K562 (cell line): ENCODE measurements around the gene TUBA1B. TPM values are rescaled to one million over a fixed set of nuclear protein-coding genes. Genes with fewer than 3 reads are reported as not detected.

Source experiments
- CHD2 ChIP-seq: IDR thresholded peaks from 2 replicates; pipeline ENCODE4 v1.6.1; 2011; ENCODE audit warnings: low read depth, low read length
- EGR1 ChIP-seq: fragments of 450-650 bp; conservative IDR thresholded peaks from 2 replicates; pipeline ENCODE4 v1.6.1; 2017; ENCODE audit warnings: mild to moderate bottlenecking
- EHMT2 ChIP-seq: fragments of 450-650 bp; IDR thresholded peaks from 2 replicates; pipeline ENCODE4 v1.6.1; 2018; ENCODE audit warnings: antibody characterized with exemption
- FOXJ3 ChIP-seq: sonication (generic); formaldehyde crosslinking; IDR thresholded peaks from 2 replicates; pipeline ENCODE4 v1.4.0; 2020; ENCODE audit warnings: mild to moderate bottlenecking, missing genetic modification reagents
- GTF3C2 ChIP-seq: IDR thresholded peaks from 3 replicates; pipeline ENCODE4 v1.6.1; 2011; ENCODE audit warnings: borderline replicate concordance, mild to moderate bottlenecking, moderate library complexity; ENCODE audit not compliant: insufficient read length; ENCODE audit errors: extremely low read depth
- HEY1 ChIP-seq: fragments of 250-450 bp; sonication (Bioruptor Pico); IDR thresholded peaks from 2 replicates; pipeline ENCODE4 v1.5.0; 2020; ENCODE audit warnings: mild to moderate bottlenecking, moderate library complexity, borderline replicate concordance
- KAT8 ChIP-seq: fragments of 450-650 bp; IDR thresholded peaks from 2 replicates; pipeline ENCODE4 v1.6.1; 2016; ENCODE audit warnings: low read depth, mild to moderate bottlenecking
- MEF2A ChIP-seq: IDR thresholded peaks from 2 replicates; pipeline ENCODE4 v1.6.1; 2011; ENCODE audit warnings: low read depth, mild to moderate bottlenecking, low read length, moderate library complexity; ENCODE audit not compliant: control insufficient read depth
- POLR2A ChIP-seq: fragments of 450-650 bp; conservative IDR thresholded peaks from 2 replicates; pipeline ENCODE4 v1.6.1; 2016
- RBM22 ChIP-seq: fragments of 200-400 bp; formaldehyde crosslinking; IDR thresholded peaks from 2 replicates; pipeline ENCODE4 v1.6.1; 2018; ENCODE audit warnings: low read length, low read depth; ENCODE audit not compliant: poor library complexity, severe bottlenecking
- RBM39 ChIP-seq: fragments of 200-400 bp; formaldehyde crosslinking; optimal IDR thresholded peaks from 2 replicates; pipeline ENCODE3; 2018; ENCODE audit warnings: low read depth, low read length
- SMARCB1 ChIP-seq: IDR thresholded peaks from 2 replicates; pipeline ENCODE4 v1.6.1; 2011; ENCODE audit warnings: improper control_type of control experiment, low read depth; ENCODE audit not compliant: insufficient read length
- STAT6 ChIP-seq: sonication (generic); formaldehyde crosslinking; IDR thresholded peaks from 2 replicates; pipeline ENCODE4 v1.8.1; 2023; ENCODE audit warnings: mild to moderate bottlenecking, missing genetic modification reagents
- XRCC3 ChIP-seq: fragments of 450-650 bp; IDR thresholded peaks from 2 replicates; pipeline ENCODE4 v1.6.1; 2017; ENCODE audit warnings: mild to moderate bottlenecking, moderate library complexity
- ZBTB34 ChIP-seq: fragments of 250-450 bp; sonication (Bioruptor Pico); IDR thresholded peaks from 2 replicates; pipeline ENCODE4 v1.8.0; 2021; ENCODE audit warnings: mild to moderate bottlenecking, moderate library complexity
- ZBTB5 ChIP-seq: fragments of 450-650 bp; IDR thresholded peaks from 2 replicates; pipeline ENCODE4 v1.6.1; 2017; ENCODE audit warnings: antibody characterized with exemption
- ZNF212 ChIP-seq: fragments of 450-650 bp; formaldehyde crosslinking; IDR thresholded peaks from 2 replicates; pipeline ENCODE4 v1.4.0; 2020; ENCODE audit warnings: mild to moderate bottlenecking
- ZNF274 ChIP-seq: IDR thresholded peaks from 2 replicates; pipeline ENCODE4 v1.6.1; 2011; ENCODE audit warnings: low read depth, mild to moderate bottlenecking, low read length, moderate library complexity, borderline replicate concordance
- ZNF354B ChIP-seq: fragments of 250-450 bp; sonication (Bioruptor Pico); IDR thresholded peaks from 2 replicates; pipeline ENCODE4 v1.4.0; 2020
- ZNF584 ChIP-seq: fragments of 200-800 bp; sonication (Bioruptor generic); IDR thresholded peaks from 2 replicates; pipeline ENCODE4 v1.6.1; 2016; ENCODE audit warnings: low read depth, mild to moderate bottlenecking, missing genetic modification characterization, missing compliant biosample characterization
- polyA plus RNA-seq, 8 experiments: library from polyadenylated mRNA; depleted of rRNA in 4 of 8; stranded (reverse) in 5 of 8; unstranded in 3 of 8; fragments of >200 nt; fragmentation: Nextera tagmentation in 2 of 8; fragmentation: Illumina TruSeq in 1 of 8; extraction: Ambion mirVana in 2 of 8; extraction: Trizol in 1 of 8; gene quantifications; 2 replicates each; pipeline versions ENCODE4 v1.2.1 to v1.2.3, GENCODE V29; 2011 to 2014; ENCODE audit warnings: inconsistent platforms in 1 of 8, missing spikeins in 1 of 8
- total RNA-seq, 7 experiments: library from RNA; depleted of rRNA in 6 of 7; stranded (reverse); fragments of >200 nt in 6 of 7; fragmentation: Illumina TruSeq in 2 of 7; extraction: Trizol in 2 of 7; gene quantifications; 2 replicates each; pipeline versions ENCODE4 v1.2.1 to v1.2.3, GENCODE V29; 2011 to 2021; ENCODE audit warnings: low replicate concordance in 1 of 7

The TUBA1B gene
- total and polyA plus RNA-seq, 9 of the 15 experiments (the other 6 are each of a cell fraction or from before 2014, with no cell fraction given), result 2,189 to 4,624 (median 2,628) TPM

- peak; percentile 52; the same call in 1 of the 2 replicates for TF ChIP-seq STAT6
- no peak for TF ChIP-seq ZNF354B (CRISPR knock-in tag)
- TF ChIP-seq CHD2, result peak; percentile 55; the same call in 1 of the 2 replicates
- 0 out of 2 replicates have a peak, but pooled peaks have one; percentile 69 for TF ChIP-seq ZNF584
- TF ChIP-seq EGR1, result peak; percentile 92
- no peak for TF ChIP-seq EHMT2
- TF ChIP-seq FOXJ3 (CRISPR knock-in tag), result no peak
- no peak for TF ChIP-seq XRCC3
- TF ChIP-seq KAT8, result no peak
- TF ChIP-seq SMARCB1, result peak; percentile 24
- no peak for TF ChIP-seq ZBTB34 (CRISPR knock-in tag)
- 0 out of 2 replicates have a peak, but pooled peaks have one; percentile 15 for TF ChIP-seq ZNF212 (CRISPR knock-in tag)
- TF ChIP-seq RBM39, result no peak
- peak; percentile 66; the same call in 1 of the 2 replicates for TF ChIP-seq ZNF274
- no peak for TF ChIP-seq RBM22
- TF ChIP-seq MEF2A, result 0 out of 2 replicates have a peak, but pooled peaks have one; percentile 41
- peak; percentile 46; the same call in 1 of the 2 replicates for TF ChIP-seq POLR2A
- peak; percentile 67; the same call in 1 of the 2 replicates for TF ChIP-seq HEY1 (CRISPR knock-in tag)
- TF ChIP-seq GTF3C2, result no peak
- TF ChIP-seq ZBTB5, result no peak
Measured at GRCh38 chr12:49092086-49092815, 38.9 kb downstream of the TUBA1B start (continued).
